Measurements from ENCODE around the gene ANTXRL. TPM values are rescaled to one million over a fixed set of nuclear protein-coding genes. Genes with fewer than 3 reads are reported as not detected.
A peak's percentile ranks its signal among the peaks of the same experiment; 100 is the strongest.
"Not testable (repeated sequence)": the region's sequence is repeated elsewhere in the genome, so short reads cannot be mapped to it uniquely, and the experiment has no call there.

The ANTXRL gene
- total RNA-seq, 1 experiment from 2014 or later: 0.26 TPM

DNA sequence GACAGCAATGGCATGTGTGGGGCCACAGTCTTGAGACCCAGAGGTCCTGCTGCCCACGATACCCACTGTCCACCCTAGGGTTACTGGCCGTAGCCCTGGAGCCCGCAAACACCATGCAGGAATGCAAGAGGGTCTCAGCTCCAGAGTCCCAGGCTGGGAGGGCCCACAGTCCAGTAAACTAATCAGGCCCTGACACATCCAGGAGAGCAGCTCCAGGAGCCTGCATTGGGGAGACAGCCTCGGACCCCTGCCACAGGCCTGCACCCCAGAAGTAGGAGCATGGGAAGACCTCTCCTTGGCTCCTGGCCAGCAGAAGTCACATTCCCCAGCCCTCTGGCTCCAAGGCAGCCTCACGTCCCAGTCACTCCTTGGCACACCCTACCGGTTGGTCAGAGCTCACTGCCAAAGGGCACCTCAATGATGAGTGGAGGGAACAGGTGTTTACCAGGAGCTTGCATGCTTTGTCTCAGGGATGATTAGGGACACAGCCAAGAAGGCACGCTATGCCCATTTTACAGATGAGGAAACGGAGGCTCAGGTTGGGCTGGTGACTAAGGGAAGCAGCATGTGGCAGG is 81.0 kb downstream of the ANTXRL start:
- H3K4me2 ChIP-seq; H3K9me2 ChIP-seq (ENCODE audit: insufficient read depth); intact Hi-C loops (cut with micrococcal nuclease; ENCODE audit: unreplicated experiment); H3K4me3 ChIP-seq; H3K79me2 ChIP-seq (ENCODE audit: low read depth); H4K20me1 ChIP-seq (ENCODE audit: insufficient read depth); BruUV-seq (replicated peaks); H3K36me3 ChIP-seq (ENCODE audit: low read depth); POLR2A ChIA-PET (ENCODE audit: unreplicated experiment); H3K27ac ChIP-seq; H3F3A ChIP-seq (ENCODE audit: insufficient read depth, low read depth); H3K27me3 ChIP-seq (ENCODE audit: insufficient read depth, low read depth); H2AFZ ChIP-seq; H3K9me3 ChIP-seq (ENCODE audit: insufficient read depth, low read depth); CTCF ChIA-PET: not testable (repeated sequence)
- H3K4me1 ChIP-seq (replicated peaks; ENCODE audit: insufficient read depth): peaks cover 24% of the 10 kb centered on the region
- peak; percentile 20 to 56 for DNase-seq

DNA sequence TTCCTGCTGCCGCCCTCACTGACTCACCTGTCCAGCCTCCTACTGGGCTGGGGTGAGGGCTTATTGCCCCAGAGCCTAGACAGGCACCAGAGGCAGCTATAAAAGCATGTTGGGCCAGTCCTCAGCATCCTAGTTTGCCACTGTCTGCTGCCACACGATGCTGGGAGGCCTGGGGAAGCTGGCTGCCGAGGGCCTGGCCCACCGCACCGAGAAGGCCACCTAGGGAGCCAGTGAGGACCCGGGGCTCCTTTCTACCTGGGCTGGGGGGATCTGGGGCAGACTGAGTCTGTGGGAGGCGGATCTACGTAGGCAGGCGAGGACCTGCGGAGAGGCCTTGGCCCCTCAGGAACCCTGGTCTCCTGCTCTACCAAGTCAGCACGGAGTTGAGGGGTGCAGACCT is 82.2 kb downstream of the ANTXRL start:
- H2AFZ ChIP-seq; BruUV-seq (replicated peaks); H3K27ac ChIP-seq; POLR2A ChIA-PET (ENCODE audit: unreplicated experiment); CTCF ChIA-PET; H3F3A ChIP-seq (ENCODE audit: insufficient read depth, low read depth); H3K4me3 ChIP-seq; H3K9me2 ChIP-seq (ENCODE audit: insufficient read depth); H3K36me3 ChIP-seq (ENCODE audit: low read depth); H3K9me3 ChIP-seq (ENCODE audit: insufficient read depth, low read depth); intact Hi-C loops (cut with micrococcal nuclease; ENCODE audit: unreplicated experiment); H4K20me1 ChIP-seq (ENCODE audit: insufficient read depth); H3K79me2 ChIP-seq (ENCODE audit: low read depth); H3K27me3 ChIP-seq (ENCODE audit: insufficient read depth, low read depth): not testable (repeated sequence)
- Histone ChIP-seq H3K4me1 (replicated peaks; ENCODE audit: insufficient read depth) (peaks cover 24% of the 10 kb centered on the region), H3K4me2 (peak overlapping the region; percentile 12; the same call in 1 of the 2 replicates)
- peak in 1 of 2 experiments; percentile 30 for DNase-seq

DNA sequence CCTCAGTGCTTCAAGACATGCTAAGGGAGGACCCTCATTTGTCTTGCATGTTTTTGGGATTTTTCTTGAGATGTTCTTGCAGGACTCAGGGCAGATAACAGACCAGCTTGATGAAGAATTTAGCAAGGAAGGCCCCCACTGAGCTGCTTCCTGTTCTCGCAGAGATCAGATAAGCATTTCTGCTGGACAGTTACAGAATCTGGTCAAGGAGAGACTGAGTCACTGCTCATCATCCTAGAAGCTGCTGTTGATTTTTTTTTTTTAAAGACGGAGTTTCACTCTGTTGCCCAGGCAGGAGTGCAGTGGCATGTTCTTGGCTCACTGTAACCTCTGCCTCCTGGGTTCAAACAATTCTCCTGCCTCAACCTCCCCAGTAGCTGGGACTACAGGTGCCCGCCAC is 87.6 kb downstream of the ANTXRL start:
- H3K79me2 ChIP-seq (ENCODE audit: low read depth); H4K20me1 ChIP-seq (ENCODE audit: insufficient read depth); POLR2A ChIA-PET (ENCODE audit: unreplicated experiment); H3K36me3 ChIP-seq (ENCODE audit: low read depth); H3F3A ChIP-seq (ENCODE audit: insufficient read depth, low read depth); H3K27me3 ChIP-seq (ENCODE audit: insufficient read depth, low read depth); H3K9me3 ChIP-seq (ENCODE audit: insufficient read depth, low read depth); CTCF ChIA-PET; intact Hi-C loops (cut with micrococcal nuclease; ENCODE audit: unreplicated experiment); H2AFZ ChIP-seq; H3K4me3 ChIP-seq; H3K9me2 ChIP-seq (ENCODE audit: insufficient read depth); DNase-seq; BruUV-seq (replicated peaks): not testable (repeated sequence)
- peak overlapping the region; percentile 79 for H3K4me2 ChIP-seq
- peak overlapping the region; percentile 65 for H3K27ac ChIP-seq
- H3K4me1 ChIP-seq (replicated peaks; ENCODE audit: insufficient read depth): peaks cover 11% of the 10 kb centered on the region

DNA sequence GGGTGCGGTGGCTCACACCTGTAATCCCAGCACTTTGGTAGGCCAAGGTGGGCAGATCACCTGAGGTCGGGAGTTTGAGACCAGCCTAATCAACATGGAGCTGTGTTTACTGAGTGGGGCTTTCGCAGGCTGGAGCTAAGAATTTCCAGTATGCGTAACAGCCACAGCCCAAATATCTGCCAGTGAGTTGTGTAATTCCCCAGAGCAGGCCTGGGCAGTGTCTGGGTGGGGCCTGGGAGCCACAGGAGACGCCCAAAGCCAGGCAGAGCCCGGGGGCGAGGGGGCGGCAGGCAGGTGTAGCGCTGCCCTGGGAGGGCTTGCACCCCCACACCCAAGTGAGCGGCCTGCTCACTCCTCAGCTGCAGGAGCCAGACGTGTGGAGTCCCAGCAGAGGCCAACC is 88.6 kb downstream of the ANTXRL start, which contains the start of gene ANXA8L1:
Gene ANXA8L1 (plus strand): TSS at position 371 of the 400 bp plus-strand sequence. CDS start 76 bp downstream, outside the sequence.
- H3K4me1 ChIP-seq (replicated peaks; ENCODE audit: insufficient read depth): peaks cover 11% of the 10 kb centered on the region
- intact Hi-C loops (cut with micrococcal nuclease; ENCODE audit: unreplicated experiment); H2AFZ ChIP-seq; H3K9me2 ChIP-seq (ENCODE audit: insufficient read depth); H4K20me1 ChIP-seq (ENCODE audit: insufficient read depth); H3F3A ChIP-seq (ENCODE audit: insufficient read depth, low read depth); CTCF ChIA-PET; H3K9me3 ChIP-seq (ENCODE audit: insufficient read depth, low read depth); H3K79me2 ChIP-seq (ENCODE audit: low read depth); BruUV-seq (replicated peaks); POLR2A ChIA-PET (ENCODE audit: unreplicated experiment); H3K36me3 ChIP-seq (ENCODE audit: low read depth); H3K27me3 ChIP-seq (ENCODE audit: insufficient read depth, low read depth): not testable (repeated sequence)
- DNase-seq: peak in 1 of 2 experiments; percentile 71
- peak within 1 kb of the TSS; percentile 50; the same call in 1 of the 2 replicates for H3K4me3 ChIP-seq
- peak within 1 kb of the TSS; percentile 79 for H3K4me2 ChIP-seq
- peak within 1 kb of the TSS; percentile 65 for H3K27ac ChIP-seq

DNA sequence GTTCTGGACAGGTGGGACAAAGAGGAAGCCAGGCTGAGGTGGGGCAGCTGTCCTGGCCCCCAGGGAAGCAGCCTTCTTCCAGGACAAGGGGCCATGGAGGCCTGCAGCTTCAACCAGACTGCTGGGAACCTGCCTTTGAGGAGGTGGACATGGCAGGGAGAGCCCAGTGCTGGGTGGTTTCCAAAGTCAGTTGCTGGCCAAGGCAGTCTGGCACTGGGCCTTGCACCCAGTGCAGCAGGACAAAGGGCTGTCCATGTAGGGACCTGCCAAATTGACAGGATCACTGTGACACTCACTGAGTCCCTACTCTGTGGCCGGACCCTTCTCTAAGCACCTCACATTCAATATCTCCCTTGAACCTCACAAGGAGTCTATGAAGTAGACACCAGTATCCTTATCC is 90.2 kb downstream of the ANTXRL start:
- H3K27me3 ChIP-seq (ENCODE audit: insufficient read depth, low read depth); POLR2A ChIA-PET (ENCODE audit: unreplicated experiment); H3K36me3 ChIP-seq (ENCODE audit: low read depth); H3F3A ChIP-seq (ENCODE audit: insufficient read depth, low read depth); H3K9me3 ChIP-seq (ENCODE audit: insufficient read depth, low read depth); H3K4me3 ChIP-seq; H3K9me2 ChIP-seq (ENCODE audit: insufficient read depth); H3K79me2 ChIP-seq (ENCODE audit: low read depth); H2AFZ ChIP-seq; BruUV-seq (replicated peaks); intact Hi-C loops (cut with micrococcal nuclease; ENCODE audit: unreplicated experiment); DNase-seq; CTCF ChIA-PET; H4K20me1 ChIP-seq (ENCODE audit: insufficient read depth): not testable (repeated sequence)
- Histone ChIP-seq H3K27ac (peak overlapping the region; percentile 54), H3K4me1 (replicated peaks; ENCODE audit: insufficient read depth) (peaks cover 11% of the 10 kb centered on the region), H3K4me2 (peak overlapping the region; percentile 61; the same call in 1 of the 2 replicates)

DNA sequence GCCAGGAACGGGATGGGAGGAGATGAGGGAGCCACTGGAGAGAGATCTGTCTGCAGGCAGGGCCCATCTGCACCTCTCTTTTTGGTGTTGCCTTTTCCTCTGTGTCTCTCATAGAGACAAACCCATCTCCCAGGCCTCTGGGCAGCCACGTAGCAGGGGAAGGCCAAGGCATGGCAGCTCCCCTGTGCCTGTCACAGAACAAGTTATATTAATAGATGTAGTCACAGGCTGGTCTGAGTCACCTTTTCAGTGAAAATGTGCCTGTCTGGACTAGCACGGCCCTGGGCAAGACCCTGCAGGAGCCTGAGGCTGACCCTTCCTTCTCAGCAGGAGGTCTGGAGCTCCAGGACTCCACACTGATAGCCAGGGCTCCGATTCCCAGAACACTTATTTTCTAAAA is 90.9 kb downstream of the ANTXRL start:
- CTCF ChIA-PET; H3F3A ChIP-seq (ENCODE audit: insufficient read depth, low read depth); intact Hi-C loops (cut with micrococcal nuclease; ENCODE audit: unreplicated experiment); H3K36me3 ChIP-seq (ENCODE audit: low read depth); H4K20me1 ChIP-seq (ENCODE audit: insufficient read depth); H3K9me2 ChIP-seq (ENCODE audit: insufficient read depth); H3K79me2 ChIP-seq (ENCODE audit: low read depth); H3K27me3 ChIP-seq (ENCODE audit: insufficient read depth, low read depth); H3K9me3 ChIP-seq (ENCODE audit: insufficient read depth, low read depth); H2AFZ ChIP-seq; POLR2A ChIA-PET (ENCODE audit: unreplicated experiment); H3K4me3 ChIP-seq: not testable (repeated sequence)
- BruUV-seq (replicated peaks): TSS peak; percentile 96
- Histone ChIP-seq H3K4me2 (peak overlapping the region; percentile 55), H3K4me1 (replicated peaks; ENCODE audit: insufficient read depth) (peaks cover 11% of the 10 kb centered on the region), H3K27ac (peak overlapping the region; percentile 60)
- DNase-seq: peak in 1 of 2 experiments; percentile 59

DNA sequence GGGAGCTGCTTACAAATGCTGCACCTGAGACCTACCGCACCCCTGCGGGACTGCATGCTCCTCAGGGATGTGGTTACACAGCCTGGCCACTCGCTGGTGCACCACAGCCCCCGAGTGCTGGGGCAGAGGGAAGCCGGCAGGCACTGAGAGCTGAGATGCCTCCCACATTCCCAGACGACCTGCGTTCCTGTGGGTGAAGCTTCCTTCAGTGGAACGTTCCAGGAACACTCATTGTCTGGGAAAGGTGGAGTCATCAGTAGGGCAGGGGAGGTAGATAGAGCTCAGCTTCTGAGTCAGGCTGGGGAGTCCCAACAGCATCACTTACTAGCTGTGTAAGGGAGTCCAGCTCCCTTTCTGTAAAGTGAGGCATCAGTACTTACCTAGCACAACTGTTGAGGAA is 91.3 kb downstream of the ANTXRL start:
- H3F3A ChIP-seq (ENCODE audit: insufficient read depth, low read depth); H3K9me2 ChIP-seq (ENCODE audit: insufficient read depth); CTCF ChIA-PET; BruUV-seq (replicated peaks); intact Hi-C loops (cut with micrococcal nuclease; ENCODE audit: unreplicated experiment); POLR2A ChIA-PET (ENCODE audit: unreplicated experiment); H3K4me3 ChIP-seq; H4K20me1 ChIP-seq (ENCODE audit: insufficient read depth); H3K27me3 ChIP-seq (ENCODE audit: insufficient read depth, low read depth); H2AFZ ChIP-seq; H3K79me2 ChIP-seq (ENCODE audit: low read depth); H3K36me3 ChIP-seq (ENCODE audit: low read depth); H3K9me3 ChIP-seq (ENCODE audit: insufficient read depth, low read depth): not testable (repeated sequence)
- DNase-seq: peak in 1 of 2 experiments; percentile 85
- Histone ChIP-seq H3K4me1 (replicated peaks; ENCODE audit: insufficient read depth) (peaks cover 11% of the 10 kb centered on the region), H3K27ac (peak overlapping the region; percentile 60), H3K4me2 (peak overlapping the region; percentile 55)
